SK-N-SH treated with all-trans-retinoic acid at 6 μM for 48 hours (cell line): ENCODE results near the gene S100P.

Experiments
- ATAC-seq: fragments of 200-7000 bp; cut with Tn5 transposase; 3 replicates; pipeline ENCODE4 v1.9.1; 2020; ENCODE audit warnings: mild to moderate bottlenecking, moderate library complexity
- ARNTL ChIP-seq: fragments of 450-650 bp; formaldehyde crosslinking; IDR thresholded peaks from 2 replicates; pipeline ENCODE4 v1.5.0; 2020; ENCODE audit warnings: low read depth, mild to moderate bottlenecking, moderate library complexity, borderline replicate concordance
- BACH2 ChIP-seq: fragments of 250-450 bp; sonication (Bioruptor Pico); IDR thresholded peaks from 2 replicates; pipeline ENCODE4 v1.9.0; 2021; ENCODE audit warnings: mild to moderate bottlenecking, borderline replicate concordance
- CSDC2 ChIP-seq: fragments of 250-450 bp; sonication (Bioruptor Pico); IDR thresholded peaks from 2 replicates; pipeline ENCODE4 v1.5.0; 2020; ENCODE audit warnings: mild to moderate bottlenecking, moderate library complexity
- ESRRG ChIP-seq: fragments of 250-450 bp; sonication (Bioruptor Pico); IDR thresholded peaks from 2 replicates; pipeline ENCODE4 v1.6.1; 2021; ENCODE audit warnings: mild to moderate bottlenecking
- GLIS3 ChIP-seq: fragments of 250-450 bp; sonication (Bioruptor Pico); IDR thresholded peaks from 2 replicates; pipeline ENCODE4 v1.5.0; 2020; ENCODE audit warnings: mild to moderate bottlenecking, moderate library complexity
- ISL1 ChIP-seq: fragments of 250-450 bp; sonication (Bioruptor Pico); IDR thresholded peaks from 2 replicates; pipeline ENCODE4 v2.1.2; 2022; ENCODE audit warnings: mild to moderate bottlenecking, moderate library complexity
- OSR1 ChIP-seq: fragments of 250-450 bp; sonication (Bioruptor Pico); IDR thresholded peaks from 2 replicates; pipeline ENCODE4 v1.8.0; 2022; ENCODE audit warnings: moderate library complexity, mild to moderate bottlenecking, inconsistent platforms
- RARB ChIP-seq: fragments of 250-450 bp; sonication (Bioruptor Pico); IDR thresholded peaks from 2 replicates; pipeline ENCODE4 v1.8.0; 2021; ENCODE audit warnings: mild to moderate bottlenecking, moderate library complexity
- SNAI2 ChIP-seq: fragments of 250-450 bp; sonication (Bioruptor Pico); IDR thresholded peaks from 2 replicates; pipeline ENCODE4 v1.5.0; 2020; ENCODE audit warnings: mild to moderate bottlenecking, moderate library complexity
- TCF4 ChIP-seq: fragments of 250-450 bp; sonication (Bioruptor Pico); IDR thresholded peaks from 2 replicates; pipeline ENCODE4 v1.8.0; 2021; ENCODE audit warnings: mild to moderate bottlenecking, moderate library complexity, borderline replicate concordance
- ZFP30 ChIP-seq: fragments of 450-650 bp; formaldehyde crosslinking; IDR thresholded peaks from 2 replicates; pipeline ENCODE4 v1.5.0; 2022; ENCODE audit warnings: mild to moderate bottlenecking, moderate library complexity
- ZNF565 ChIP-seq: fragments of 450-650 bp; formaldehyde crosslinking; conservative IDR thresholded peaks from 2 replicates; pipeline ENCODE4 v1.5.0; 2020; ENCODE audit warnings: low read depth, mild to moderate bottlenecking, moderate library complexity
- ZNF70 ChIP-seq: fragments of 450-650 bp; formaldehyde crosslinking; IDR thresholded peaks from 2 replicates; pipeline ENCODE4 v1.5.0; 2020; ENCODE audit warnings: mild to moderate bottlenecking, moderate library complexity
- ZNF8 ChIP-seq: fragments of 450-650 bp; formaldehyde crosslinking; IDR thresholded peaks from 2 replicates; pipeline ENCODE4 v1.5.0; 2020; ENCODE audit warnings: mild to moderate bottlenecking, moderate library complexity
- TF ChIP-seq, protein P1 (sequence below): fragments of 250-450 bp; sonication (Bioruptor Pico); IDR thresholded peaks from 2 replicates; pipeline ENCODE4 v1.5.1; 2021; ENCODE audit warnings: mild to moderate bottlenecking, moderate library complexity
- TF ChIP-seq, protein P2 (sequence below): fragments of 250-450 bp; sonication (Bioruptor Pico); IDR thresholded peaks from 2 replicates; pipeline ENCODE4 v1.5.1; 2020; ENCODE audit warnings: low read depth, mild to moderate bottlenecking, moderate library complexity
- TF ChIP-seq, protein P3 (sequence below): fragments of 250-450 bp; sonication (Bioruptor Pico); IDR thresholded peaks from 2 replicates; pipeline ENCODE4 v1.8.0; 2020; ENCODE audit warnings: mild to moderate bottlenecking, moderate library complexity, borderline replicate concordance
- TF ChIP-seq, protein P4 (sequence below): fragments of 250-450 bp; sonication (Bioruptor Pico); IDR thresholded peaks from 2 replicates; pipeline ENCODE4 v1.5.0; 2020; ENCODE audit warnings: mild to moderate bottlenecking, moderate library complexity
- TF ChIP-seq, protein P5 (sequence below): fragments of 250-450 bp; sonication (Bioruptor Pico); IDR thresholded peaks from 2 replicates; pipeline ENCODE4 v1.8.0; 2021; ENCODE audit warnings: low read depth, mild to moderate bottlenecking, moderate library complexity, borderline replicate concordance

The S100P gene

DNA sequence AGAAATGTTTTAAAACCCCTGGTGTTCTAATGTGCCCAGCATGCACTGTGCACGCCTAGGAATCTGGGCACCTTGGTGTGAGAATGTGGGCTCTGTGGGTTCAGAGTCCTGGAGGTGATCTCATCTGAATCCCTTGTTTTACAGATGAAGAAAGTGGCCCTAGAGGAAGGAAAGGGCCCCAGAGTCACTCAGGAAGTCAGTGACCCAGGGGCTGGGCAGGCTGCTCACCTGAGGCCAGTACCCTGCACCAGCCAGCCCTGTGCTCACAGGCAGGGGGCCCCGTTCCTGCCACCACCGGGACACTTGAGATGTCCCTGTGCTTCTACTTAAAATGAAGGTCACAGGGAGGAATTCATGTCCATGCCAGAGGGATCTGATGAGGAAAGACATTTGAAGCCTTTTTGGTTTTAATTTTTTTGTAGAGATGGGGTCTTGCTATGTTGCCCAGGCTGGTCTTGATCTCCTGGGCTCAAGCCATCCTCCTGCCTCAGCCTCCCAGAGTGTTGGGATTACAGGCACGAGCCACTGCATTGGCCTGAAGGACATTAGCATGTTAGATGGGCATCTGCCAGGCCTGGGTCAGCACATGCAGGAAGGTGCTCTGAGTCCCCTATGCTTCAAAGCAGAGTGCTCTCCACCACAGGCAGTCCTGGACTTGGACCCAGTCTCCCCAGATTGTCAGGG lies 7.4 kb upstream of the S100P start:
- TF ChIP-seq CSDC2 (CRISPR knock-in tag) (no peak), OSR1 (no peak), ZNF8 (CRISPR knock-in tag) (no peak), TCF4 (no peak)
- TF ChIP-seq, protein P1, sequence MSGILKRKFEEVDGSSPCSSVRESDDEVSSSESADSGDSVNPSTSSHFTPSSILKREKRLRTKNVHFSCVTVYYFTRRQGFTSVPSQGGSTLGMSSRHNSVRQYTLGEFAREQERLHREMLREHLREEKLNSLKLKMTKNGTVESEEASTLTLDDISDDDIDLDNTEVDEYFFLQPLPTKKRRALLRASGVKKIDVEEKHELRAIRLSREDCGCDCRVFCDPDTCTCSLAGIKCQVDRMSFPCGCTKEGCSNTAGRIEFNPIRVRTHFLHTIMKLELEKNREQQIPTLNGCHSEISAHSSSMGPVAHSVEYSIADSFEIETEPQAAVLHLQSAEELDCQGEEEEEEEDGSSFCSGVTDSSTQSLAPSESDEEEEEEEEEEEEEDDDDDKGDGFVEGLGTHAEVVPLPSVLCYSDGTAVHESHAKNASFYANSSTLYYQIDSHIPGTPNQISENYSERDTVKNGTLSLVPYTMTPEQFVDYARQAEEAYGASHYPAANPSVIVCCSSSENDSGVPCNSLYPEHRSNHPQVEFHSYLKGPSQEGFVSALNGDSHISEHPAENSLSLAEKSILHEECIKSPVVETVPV (CRISPR knock-in tag) = no peak
- TF ChIP-seq, protein P2, sequence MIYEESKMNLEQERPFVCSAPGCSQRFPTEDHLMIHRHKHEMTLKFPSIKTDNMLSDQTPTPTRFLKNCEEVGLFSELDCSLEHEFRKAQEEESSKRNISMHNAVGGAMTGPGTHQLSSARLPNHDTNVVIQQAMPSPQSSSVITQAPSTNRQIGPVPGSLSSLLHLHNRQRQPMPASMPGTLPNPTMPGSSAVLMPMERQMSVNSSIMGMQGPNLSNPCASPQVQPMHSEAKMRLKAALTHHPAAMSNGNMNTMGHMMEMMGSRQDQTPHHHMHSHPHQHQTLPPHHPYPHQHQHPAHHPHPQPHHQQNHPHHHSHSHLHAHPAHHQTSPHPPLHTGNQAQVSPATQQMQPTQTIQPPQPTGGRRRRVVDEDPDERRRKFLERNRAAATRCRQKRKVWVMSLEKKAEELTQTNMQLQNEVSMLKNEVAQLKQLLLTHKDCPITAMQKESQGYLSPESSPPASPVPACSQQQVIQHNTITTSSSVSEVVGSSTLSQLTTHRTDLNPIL (CRISPR knock-in tag) = no peak
- TF ChIP-seq, all 23 proteins: peak for 0
- no peak for ATAC-seq

DNA sequence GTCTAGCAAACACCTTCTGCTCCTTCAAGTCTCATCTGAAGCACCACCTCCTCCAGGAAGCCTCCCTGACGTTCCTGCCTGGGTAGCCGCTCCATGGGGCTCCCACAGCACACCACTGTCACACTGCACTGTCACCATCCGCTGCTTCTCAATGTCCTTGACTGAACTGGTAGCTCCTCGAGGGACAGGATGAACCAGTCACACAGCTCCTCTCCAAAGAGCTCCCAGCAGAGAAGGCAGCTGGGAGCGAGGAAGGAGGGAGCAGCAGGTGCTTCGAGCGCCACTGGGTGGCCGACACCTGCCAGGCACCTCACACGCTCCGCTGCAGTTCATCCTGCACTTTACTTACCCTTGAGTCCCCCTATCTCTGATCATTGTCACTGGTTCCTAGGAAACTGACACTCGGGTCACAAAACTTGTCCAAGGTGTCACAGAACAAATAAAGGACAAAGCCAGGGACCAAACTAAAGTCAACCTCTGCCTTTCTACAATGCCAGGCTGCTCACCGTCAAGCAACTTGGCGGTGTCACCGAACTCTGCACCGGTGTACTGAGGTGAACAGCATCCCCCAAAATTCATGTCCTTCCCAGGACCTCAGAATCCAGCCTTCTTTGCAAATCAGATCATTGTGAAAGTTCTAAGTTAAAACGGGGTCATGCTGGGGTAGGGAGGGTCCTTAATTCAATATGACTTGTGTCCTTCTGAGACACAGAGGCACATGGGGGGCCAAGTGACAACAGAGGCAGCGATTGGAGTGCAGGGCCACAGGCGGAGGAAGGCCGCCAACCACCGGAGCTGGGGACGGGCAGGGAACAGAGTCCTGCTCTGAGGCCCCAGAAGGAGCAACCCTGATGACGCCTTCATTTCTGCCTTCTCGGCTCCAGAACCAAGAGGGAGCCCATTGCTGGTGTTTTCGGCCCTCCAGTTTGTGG lies 5.5 kb upstream of the S100P start:
- TF ChIP-seq ESRRG (CRISPR knock-in tag) (no peak), OSR1 (no peak), ISL1 (no peak), ZNF565 (CRISPR knock-in tag) (no peak), ZFP30 (no peak)
- TF ChIP-seq, protein P3, sequence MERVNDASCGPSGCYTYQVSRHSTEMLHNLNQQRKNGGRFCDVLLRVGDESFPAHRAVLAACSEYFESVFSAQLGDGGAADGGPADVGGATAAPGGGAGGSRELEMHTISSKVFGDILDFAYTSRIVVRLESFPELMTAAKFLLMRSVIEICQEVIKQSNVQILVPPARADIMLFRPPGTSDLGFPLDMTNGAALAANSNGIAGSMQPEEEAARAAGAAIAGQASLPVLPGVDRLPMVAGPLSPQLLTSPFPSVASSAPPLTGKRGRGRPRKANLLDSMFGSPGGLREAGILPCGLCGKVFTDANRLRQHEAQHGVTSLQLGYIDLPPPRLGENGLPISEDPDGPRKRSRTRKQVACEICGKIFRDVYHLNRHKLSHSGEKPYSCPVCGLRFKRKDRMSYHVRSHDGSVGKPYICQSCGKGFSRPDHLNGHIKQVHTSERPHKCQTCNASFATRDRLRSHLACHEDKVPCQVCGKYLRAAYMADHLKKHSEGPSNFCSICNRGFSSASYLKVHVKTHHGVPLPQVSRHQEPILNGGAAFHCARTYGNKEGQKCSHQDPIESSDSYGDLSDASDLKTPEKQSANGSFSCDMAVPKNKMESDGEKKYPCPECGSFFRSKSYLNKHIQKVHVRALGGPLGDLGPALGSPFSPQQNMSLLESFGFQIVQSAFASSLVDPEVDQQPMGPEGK (CRISPR knock-in tag) = no peak
- TF ChIP-seq, protein P4, sequence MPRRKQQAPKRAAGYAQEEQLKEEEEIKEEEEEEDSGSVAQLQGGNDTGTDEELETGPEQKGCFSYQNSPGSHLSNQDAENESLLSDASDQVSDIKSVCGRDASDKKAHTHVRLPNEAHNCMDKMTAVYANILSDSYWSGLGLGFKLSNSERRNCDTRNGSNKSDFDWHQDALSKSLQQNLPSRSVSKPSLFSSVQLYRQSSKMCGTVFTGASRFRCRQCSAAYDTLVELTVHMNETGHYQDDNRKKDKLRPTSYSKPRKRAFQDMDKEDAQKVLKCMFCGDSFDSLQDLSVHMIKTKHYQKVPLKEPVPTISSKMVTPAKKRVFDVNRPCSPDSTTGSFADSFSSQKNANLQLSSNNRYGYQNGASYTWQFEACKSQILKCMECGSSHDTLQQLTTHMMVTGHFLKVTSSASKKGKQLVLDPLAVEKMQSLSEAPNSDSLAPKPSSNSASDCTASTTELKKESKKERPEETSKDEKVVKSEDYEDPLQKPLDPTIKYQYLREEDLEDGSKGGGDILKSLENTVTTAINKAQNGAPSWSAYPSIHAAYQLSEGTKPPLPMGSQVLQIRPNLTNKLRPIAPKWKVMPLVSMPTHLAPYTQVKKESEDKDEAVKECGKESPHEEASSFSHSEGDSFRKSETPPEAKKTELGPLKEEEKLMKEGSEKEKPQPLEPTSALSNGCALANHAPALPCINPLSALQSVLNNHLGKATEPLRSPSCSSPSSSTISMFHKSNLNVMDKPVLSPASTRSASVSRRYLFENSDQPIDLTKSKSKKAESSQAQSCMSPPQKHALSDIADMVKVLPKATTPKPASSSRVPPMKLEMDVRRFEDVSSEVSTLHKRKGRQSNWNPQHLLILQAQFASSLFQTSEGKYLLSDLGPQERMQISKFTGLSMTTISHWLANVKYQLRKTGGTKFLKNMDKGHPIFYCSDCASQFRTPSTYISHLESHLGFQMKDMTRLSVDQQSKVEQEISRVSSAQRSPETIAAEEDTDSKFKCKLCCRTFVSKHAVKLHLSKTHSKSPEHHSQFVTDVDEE = no peak
- ATAC-seq = peak; percentile 6; the same call in 2 of the 3 replicates

DNA sequence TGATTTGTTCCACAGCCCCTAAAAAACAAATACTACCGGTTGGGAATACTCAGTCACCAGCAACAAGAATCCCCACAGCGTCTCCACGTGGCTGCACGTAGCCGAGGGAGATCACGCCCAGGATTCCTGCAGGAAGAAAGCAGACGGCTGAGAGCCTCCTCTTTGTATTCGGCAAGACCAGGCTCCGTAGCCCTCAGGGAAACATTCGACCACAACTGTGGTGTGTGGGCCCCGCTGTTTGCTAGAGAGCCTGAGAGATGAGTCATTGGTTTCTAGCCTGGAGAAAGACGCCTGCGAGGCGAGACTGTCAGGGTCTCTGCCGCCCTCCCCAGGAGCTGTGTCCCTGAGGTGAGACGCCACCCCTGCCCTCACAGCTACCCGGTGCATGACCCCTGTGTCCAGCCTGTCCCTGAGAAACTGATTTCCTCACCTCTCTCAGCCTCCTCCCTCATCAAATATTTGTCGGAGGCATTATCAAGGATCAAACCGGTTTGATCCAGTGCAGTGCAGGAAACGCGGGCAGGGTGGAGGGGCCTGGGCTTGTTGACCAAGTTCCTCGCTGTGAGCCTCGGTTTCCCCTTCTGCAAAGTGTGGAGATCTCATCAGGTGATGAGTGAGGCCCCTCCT lies 4.7 kb upstream of the S100P start:
- TF ChIP-seq ZNF565 (CRISPR knock-in tag) = no peak
- peak; percentile 95 for ATAC-seq

DNA sequence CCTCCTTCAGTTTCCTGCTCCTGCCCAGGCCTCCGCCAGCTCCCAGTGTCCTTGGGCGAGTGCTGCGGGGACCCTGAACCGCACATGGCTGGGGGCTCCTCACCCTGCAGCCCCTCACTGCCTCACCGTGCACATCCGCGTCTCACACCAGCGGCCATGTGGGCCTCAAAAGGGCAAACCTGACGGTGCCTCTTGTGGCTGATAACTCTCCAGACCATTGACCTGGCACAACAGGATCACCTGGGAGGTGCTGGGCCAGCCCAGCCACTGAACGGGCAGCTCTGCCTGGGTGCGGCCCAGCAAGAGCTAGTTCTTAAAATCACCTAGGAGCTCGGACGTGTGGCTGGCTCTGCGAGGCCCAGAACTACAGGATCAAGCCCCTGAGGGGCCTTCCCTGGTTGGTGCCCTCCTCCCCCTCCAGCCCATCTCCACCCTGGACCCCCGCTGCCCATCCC lies 4.1 kb upstream of the S100P start:
- no peak for TF ChIP-seq ZNF8 (CRISPR knock-in tag)
- no peak for TF ChIP-seq ZFP30
- no peak for TF ChIP-seq ISL1
- peak; percentile 5; the same call in 2 of the 3 replicates for ATAC-seq

DNA sequence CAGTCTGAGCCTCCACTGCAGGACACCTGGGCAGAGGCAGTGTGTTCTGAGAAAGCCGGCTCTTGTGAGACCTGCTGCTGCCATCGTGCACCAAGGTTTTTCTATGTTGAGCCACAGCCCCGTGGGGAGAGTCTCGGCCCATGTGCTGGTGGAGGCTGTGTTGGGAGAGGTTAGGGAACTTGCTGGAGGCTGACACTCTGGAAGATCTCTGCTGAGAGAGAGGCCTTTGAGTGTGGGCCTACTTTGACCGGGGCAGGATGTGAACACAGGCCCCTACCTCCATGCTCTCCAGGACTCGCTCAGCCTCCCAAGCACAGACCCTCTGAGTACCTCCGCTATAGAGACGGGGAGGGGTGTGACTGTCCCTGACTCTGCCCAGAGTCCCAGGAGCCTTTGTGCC lies 1.3 kb upstream of the S100P start:
- ATAC-seq = no peak
- TF ChIP-seq, protein P5, sequence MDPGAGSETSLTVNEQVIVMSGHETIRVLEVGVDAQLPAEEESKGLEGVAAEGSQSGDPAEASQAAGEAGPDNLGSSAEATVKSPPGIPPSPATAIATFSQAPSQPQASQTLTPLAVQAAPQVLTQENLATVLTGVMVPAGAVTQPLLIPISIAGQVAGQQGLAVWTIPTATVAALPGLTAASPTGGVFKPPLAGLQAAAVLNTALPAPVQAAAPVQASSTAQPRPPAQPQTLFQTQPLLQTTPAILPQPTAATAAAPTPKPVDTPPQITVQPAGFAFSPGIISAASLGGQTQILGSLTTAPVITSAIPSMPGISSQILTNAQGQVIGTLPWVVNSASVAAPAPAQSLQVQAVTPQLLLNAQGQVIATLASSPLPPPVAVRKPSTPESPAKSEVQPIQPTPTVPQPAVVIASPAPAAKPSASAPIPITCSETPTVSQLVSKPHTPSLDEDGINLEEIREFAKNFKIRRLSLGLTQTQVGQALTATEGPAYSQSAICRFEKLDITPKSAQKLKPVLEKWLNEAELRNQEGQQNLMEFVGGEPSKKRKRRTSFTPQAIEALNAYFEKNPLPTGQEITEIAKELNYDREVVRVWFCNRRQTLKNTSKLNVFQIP (CRISPR knock-in tag) = no peak
- TF ChIP-seq GLIS3 (CRISPR knock-in tag) = no peak
- TF ChIP-seq ARNTL (CRISPR knock-in tag) = no peak
- TF ChIP-seq, protein P3 (CRISPR knock-in tag) = no peak
- TF ChIP-seq BACH2 (CRISPR knock-in tag) = no peak
- no peak for TF ChIP-seq SNAI2 (CRISPR knock-in tag)
- TF ChIP-seq RARB (CRISPR knock-in tag) = no peak
- no peak for TF ChIP-seq ZNF70 (CRISPR knock-in tag)
- TF ChIP-seq OSR1 = no peak
- no peak for TF ChIP-seq ZFP30
- TF ChIP-seq, protein P2 (CRISPR knock-in tag) = no peak
- TF ChIP-seq ZNF8 (CRISPR knock-in tag) = no peak
